Immature natural killer cell (primary cell): ENCODE results near the gene CHST3. TPM values are rescaled to one million over a fixed set of nuclear protein-coding genes. Genes with fewer than 3 reads are reported as not detected.
A peak's percentile ranks its signal among the peaks of the same experiment; 100 is the strongest.
"Not testable (repeated sequence)": the region's sequence is repeated elsewhere in the genome, so short reads cannot be mapped to it uniquely, and the experiment has no call there.

ENCODE experiments used
- DNase-seq, 3 donors: peaks; one replicate each; pipeline ENCODE4 v3.0.0; 2022; ENCODE audit warnings: mixed read lengths in 1 of 3
- H3K27ac Mint-ChIP-seq, 6 donors: one replicate each; pipeline ENCODE4 v1.8.0; 2020; ENCODE audit warnings: mixed read lengths in 6 of 6, mild to moderate bottlenecking in 5 of 6, inconsistent platforms in 4 of 6, moderate library complexity in 3 of 6
- H3K27me3 Mint-ChIP-seq, 3 donors: one replicate each; pipeline ENCODE4 v1.8.0; 2020 to 2021; ENCODE audit warnings: low read depth in 3 of 3, mild to moderate bottlenecking in 3 of 3, mixed read lengths in 3 of 3, moderate library complexity in 3 of 3, inconsistent platforms in 1 of 3
- H3K36me3 Mint-ChIP-seq, 3 donors: one replicate each; pipeline ENCODE4 v1.8.0; 2020; ENCODE audit warnings: mixed read lengths in 3 of 3, inconsistent platforms in 2 of 3, mild to moderate bottlenecking in 2 of 3
- H3K4me1 Mint-ChIP-seq, 2 donors: one replicate each; pipeline ENCODE4 v1.8.0; 2020; ENCODE audit warnings: inconsistent platforms in 2 of 2, mild to moderate bottlenecking in 2 of 2, mixed read lengths in 2 of 2, moderate library complexity in 1 of 2
- H3K4me3 Mint-ChIP-seq, 5 donors: one replicate each; pipeline ENCODE4 v1.8.0; 2020; ENCODE audit warnings: mild to moderate bottlenecking in 5 of 5, mixed read lengths in 5 of 5, inconsistent platforms in 3 of 5, moderate library complexity in 3 of 5
- H3K9me3 Mint-ChIP-seq, 6 donors: one replicate each; pipeline ENCODE4 v1.8.0; 2020; ENCODE audit warnings: mild to moderate bottlenecking in 6 of 6, mixed read lengths in 6 of 6, inconsistent platforms in 4 of 6, moderate library complexity in 3 of 6
- polyA plus RNA-seq, 3 donors: library from polyadenylated mRNA; unstranded; fragments of 300-500 nt; fragmentation: Illumina TruSeq; gene quantifications; one replicate each; pipeline ENCODE4 v1.2.3, GENCODE V29; 2021

The CHST3 gene
- polyA plus RNA-seq, 3 donors from 2014 or later, result not detected

- Mint-ChIP-seq H3K4me3 (no peak overlapping the region), H3K4me1 (no peaks in the 10 kb centered on the region), H3K27me3 (peaks cover 2 to 8% (median 7%) of the 10 kb centered on the region in 3 donors), H3K9me3 (no peaks in the 10 kb centered on the region), H3K27ac (no peak overlapping the region), H3K36me3 (no peaks in the 10 kb centered on the region)
- DNase-seq, result no peak
Observed at GRCh38 chr10:71981876-71982230, 17.7 kb downstream of the CHST3 start.

- H3K27me3 Mint-ChIP-seq, result peaks cover 2 to 10% (median 7%) of the 10 kb centered on the region in 3 donors
- no peak overlapping the region for H3K27ac Mint-ChIP-seq
- DNase-seq, result no peak
- H3K4me1 Mint-ChIP-seq, result no peaks in the 10 kb centered on the region
- no peaks in the 10 kb centered on the region for H3K36me3 Mint-ChIP-seq
- H3K4me3 Mint-ChIP-seq, result no peak overlapping the region
- H3K9me3 Mint-ChIP-seq, result no peaks in the 10 kb centered on the region
Observed at GRCh38 chr10:71982269-71983178, 18.3 kb downstream of the CHST3 start.

GRCh38 chr10:71984126-71984808 is 20.1 kb downstream of the CHST3 start:
- peaks cover 2 to 9% (median 7%) of the 10 kb centered on the region in 3 donors for H3K27me3 Mint-ChIP-seq
- H3K27ac Mint-ChIP-seq, result no peak overlapping the region
- no peaks in the 10 kb centered on the region for H3K9me3 Mint-ChIP-seq

GRCh38 chr10:71984809-71985388 is 20.7 kb downstream of the CHST3 start:
- Mint-ChIP-seq H3K9me3 (no peaks in the 10 kb centered on the region), H3K4me1 (no peaks in the 10 kb centered on the region)

More at GRCh38 chr10:71984126-71984808, 20.1 kb downstream of the CHST3 start:
- no peak for DNase-seq
- Mint-ChIP-seq H3K4me3 (no peak overlapping the region), H3K36me3 (no peaks in the 10 kb centered on the region), H3K4me1 (no peaks in the 10 kb centered on the region)

GRCh38 chr10:71985542-71986250 is 21.5 kb downstream of the CHST3 start:
- no peak overlapping the region for H3K4me3 Mint-ChIP-seq
- no peaks in the 10 kb centered on the region for H3K4me1 Mint-ChIP-seq
- no peak overlapping the region for H3K27ac Mint-ChIP-seq
- no peaks in the 10 kb centered on the region for H3K9me3 Mint-ChIP-seq
- H3K27me3 Mint-ChIP-seq, result peaks cover 2 to 10% (median 7%) of the 10 kb centered on the region in 3 donors
- DNase-seq, result no peak
- no peaks in the 10 kb centered on the region for H3K36me3 Mint-ChIP-seq

More at GRCh38 chr10:71984809-71985388, 20.7 kb downstream of the CHST3 start:
- no peaks in the 10 kb centered on the region for H3K36me3 Mint-ChIP-seq
- no peak for DNase-seq
- H3K4me3 Mint-ChIP-seq, result no peak overlapping the region
- peaks cover 2 to 10% (median 7%) of the 10 kb centered on the region in 3 donors for H3K27me3 Mint-ChIP-seq
- H3K27ac Mint-ChIP-seq, result no peak overlapping the region

DNA sequence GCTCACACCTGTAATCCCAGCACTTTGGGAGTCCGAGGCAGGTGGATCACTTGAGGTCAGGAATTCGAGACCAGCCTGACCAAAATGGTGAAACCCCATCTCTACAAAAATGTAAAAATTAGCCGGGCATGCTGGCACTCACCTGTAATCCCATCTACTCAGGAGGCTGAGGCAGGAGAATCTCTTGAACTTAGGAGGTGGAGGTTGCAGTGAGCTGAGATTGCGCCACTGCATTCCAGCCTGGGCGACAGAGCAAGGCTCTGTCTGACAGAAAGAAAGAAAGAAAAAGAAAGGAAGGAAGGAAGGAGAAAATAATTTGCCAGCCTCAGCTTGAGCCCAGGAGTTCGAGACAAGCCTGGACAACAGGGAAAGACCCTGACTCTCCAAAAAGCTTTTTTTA is 24.7 kb downstream of the CHST3 start:
- not testable (repeated sequence) for H3K4me3 Mint-ChIP-seq

GRCh38 chr10:71989661-71990454 is 25.7 kb downstream of the CHST3 start:
- H3K4me3 Mint-ChIP-seq, result no peak overlapping the region
- no peak overlapping the region for H3K27ac Mint-ChIP-seq
- no peaks in the 10 kb centered on the region for H3K9me3 Mint-ChIP-seq
- H3K36me3 Mint-ChIP-seq, result no peaks in the 10 kb centered on the region
- no peaks in the 10 kb centered on the region for H3K4me1 Mint-ChIP-seq
- peaks cover 2 to 10% (median 8%) of the 10 kb centered on the region in 3 donors for H3K27me3 Mint-ChIP-seq
- DNase-seq, result no peak

More for the DNA sequence above, 24.7 kb downstream of the CHST3 start:
- not testable (repeated sequence) for H3K36me3 Mint-ChIP-seq, DNase-seq, H3K4me1 Mint-ChIP-seq, H3K9me3 Mint-ChIP-seq, H3K27ac Mint-ChIP-seq
- peaks cover 2 to 12% (median 9%) of the 10 kb centered on the region in 3 donors for H3K27me3 Mint-ChIP-seq

GRCh38 chr10:71990706-71991269 is 26.6 kb downstream of the CHST3 start:
- no peaks in the 10 kb centered on the region for H3K9me3 Mint-ChIP-seq
- H3K27ac Mint-ChIP-seq, result no peak overlapping the region
- no peaks in the 10 kb centered on the region for H3K4me1 Mint-ChIP-seq
- DNase-seq, result no peak
- H3K27me3 Mint-ChIP-seq, result peaks cover 2 to 8% (median 6%) of the 10 kb centered on the region in 3 donors
- H3K36me3 Mint-ChIP-seq, result no peaks in the 10 kb centered on the region
- H3K4me3 Mint-ChIP-seq, result no peak overlapping the region

DNA sequence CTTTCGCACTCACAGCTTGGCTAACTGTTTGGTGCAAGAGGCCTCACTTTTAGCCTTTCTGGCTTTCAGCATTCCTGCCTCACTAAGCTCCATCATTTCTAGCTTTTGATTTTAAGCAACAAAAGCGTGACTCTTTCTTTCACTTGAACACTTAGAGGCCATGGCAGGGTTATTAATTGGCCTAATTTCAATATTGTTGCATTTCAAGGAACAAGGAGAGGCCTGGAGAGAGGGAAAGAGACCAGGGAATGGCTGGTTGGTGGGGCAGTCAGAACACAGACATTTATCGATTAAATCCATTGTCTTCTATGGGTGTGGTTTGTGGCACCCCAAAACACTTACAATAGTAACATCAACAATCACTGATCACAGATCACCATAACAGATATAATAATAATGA is 31.3 kb downstream of the CHST3 start:
- no peaks in the 10 kb centered on the region for H3K9me3 Mint-ChIP-seq
- no peaks in the 10 kb centered on the region for H3K36me3 Mint-ChIP-seq
- H3K27me3 Mint-ChIP-seq, result peaks cover 0 to 6% (median 2%) of the 10 kb centered on the region in 3 donors
- H3K4me1 Mint-ChIP-seq, result peaks cover 2 to 7% of the 10 kb centered on the region in 2 donors
- no peak overlapping the region for H3K4me3 Mint-ChIP-seq
- no peak for DNase-seq
- H3K27ac Mint-ChIP-seq, result no peak overlapping the region

- peaks cover 2 to 7% of the 10 kb centered on the region in 2 donors for H3K4me1 Mint-ChIP-seq
- no peak overlapping the region for H3K4me3 Mint-ChIP-seq
- H3K36me3 Mint-ChIP-seq, result no peaks in the 10 kb centered on the region
- H3K9me3 Mint-ChIP-seq, result no peaks in the 10 kb centered on the region
- no peak overlapping the region for H3K27ac Mint-ChIP-seq
- no peak for DNase-seq
- peaks cover 0 to 6% (median 5%) of the 10 kb centered on the region in 3 donors for H3K27me3 Mint-ChIP-seq
Observed at GRCh38 chr10:71995887-71996575, 31.8 kb downstream of the CHST3 start.

DNA sequence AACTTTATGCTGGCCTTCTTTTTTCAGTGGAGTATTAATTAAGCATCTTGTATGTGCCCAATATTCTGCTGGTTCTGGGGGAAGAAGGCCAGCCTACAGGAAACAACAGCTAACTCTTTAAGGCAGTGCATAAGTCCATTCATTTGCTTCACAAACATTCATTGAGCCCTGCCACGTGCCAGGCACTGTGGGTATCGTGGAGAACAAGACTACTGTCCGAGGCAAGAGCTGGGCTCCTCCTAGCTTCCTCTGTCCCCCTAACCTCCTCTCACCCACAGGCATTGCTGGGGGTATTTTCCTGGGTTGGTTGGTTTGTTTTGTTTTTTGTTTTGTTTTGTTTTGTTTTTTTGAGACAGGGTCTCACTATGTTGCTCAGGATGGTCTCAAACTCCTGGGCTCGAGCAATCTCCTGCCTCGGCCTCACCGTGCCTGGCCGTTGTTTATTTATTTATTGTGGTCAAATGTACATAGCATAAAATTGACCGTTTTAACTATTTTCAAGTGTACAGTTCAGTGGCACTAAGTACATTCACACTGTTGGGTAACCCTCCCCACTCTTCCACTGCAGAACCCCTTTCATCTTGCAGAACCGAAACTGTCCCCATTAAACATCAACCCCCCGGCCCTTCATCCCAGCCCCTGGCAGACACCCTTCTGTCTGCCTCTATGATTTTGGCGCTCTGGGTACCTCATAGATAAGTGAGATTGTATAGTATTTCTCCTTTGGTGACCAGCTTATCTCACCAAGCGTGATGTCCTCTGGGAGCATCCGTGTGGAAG is 32.6 kb downstream of the CHST3 start:
- Mint-ChIP-seq H3K4me3 (no peak overlapping the region), H3K36me3 (no peaks in the 10 kb centered on the region), H3K4me1 (peaks cover 2 to 7% of the 10 kb centered on the region in 2 donors), H3K27ac (peak overlapping the region in 1 of 6 donors; percentile 21), H3K9me3 (no peaks in the 10 kb centered on the region), H3K27me3 (peaks cover 0 to 6% (median 3%) of the 10 kb centered on the region in 3 donors)
- DNase-seq, result no peak
